HepG2 (cell line): ENCODE results near the gene MICAL3. TPM values are rescaled to one million over a fixed set of nuclear protein-coding genes. Genes with fewer than 3 reads are reported as not detected.

Experiments used
- ATAC-seq: fragments of 200-7000 bp; cut with Tn5 transposase; 3 replicates; pipeline ENCODE4 v1.9.1; 2020; ENCODE audit warnings: mild to moderate bottlenecking, moderate library complexity
- BruUV-seq: library from RNA; stranded (reverse); fragments of 400-500 nt; replicated peaks from 2 replicates; lab custom pipeline; 2021; lab: Mats Ljungman, UMichigan
- CTCF ChIA-PET: fragments of 300-600 bp; formaldehyde crosslinking; extraction: SDS; loops from one replicate; lab custom pipeline; 2021; ENCODE audit warnings: low total read pairs, inconsistent platforms, low intra/inter-chr PET ratio; lab: Yijun Ruan, JAX
- POLR2A ChIA-PET: fragments of 350-600 bp; sonication (Branson Sonifier 250); formaldehyde crosslinking; loops from one replicate; lab custom pipeline; 2020; ENCODE audit warnings: antibody characterized with exemption, inconsistent platforms; lab: Yijun Ruan, JAX
- DNase-seq: peaks from one replicate; pipeline ENCODE4 v3.0.0-alpha.2; 2015; ENCODE audit warnings: low spot score
- FAIRE-seq: peaks from 3 replicates; lab custom pipeline; 2011; peaks lifted over from hg19 to GRCh38; lab: Jason Lieb, UNC
- H2AFZ ChIP-seq: one replicate; pipeline ENCODE4 v1.6.1; 2011; ENCODE audit warnings: low read length, inconsistent platforms
- H3K27ac ChIP-seq: fragments of 300-600 bp; 3 replicates; pipeline ENCODE4 v1.8.0; 2011; ENCODE audit warnings: mixed run types, mild to moderate bottlenecking, mixed read lengths, low read length, inconsistent platforms; ENCODE audit not compliant: insufficient read depth; ENCODE audit errors: extremely low read length
- H3K27me3 ChIP-seq, 2 experiments: fragments of 200-600 bp in 1 of 2; 2 replicates in 1 of 2; 3 replicates in 1 of 2; pipeline versions ENCODE4 v1.6.0 to v1.8.0; 2011; ENCODE audit warnings: low read length in 2 of 2, mild to moderate bottlenecking in 2 of 2, moderate library complexity in 2 of 2, inconsistent platforms in 1 of 2; ENCODE audit not compliant: insufficient read depth in 2 of 2, control insufficient read depth in 1 of 2
- H3K36me3 ChIP-seq, 2 experiments: fragments of 200-600 bp in 1 of 2; replicated peaks in 1 of 2; 2 replicates in 1 of 2; 3 replicates in 1 of 2; pipeline versions ENCODE4 v1.5.1 to v1.8.0; 2011; ENCODE audit warnings: low read length in 2 of 2, inconsistent platforms in 1 of 2; ENCODE audit not compliant: insufficient read depth in 2 of 2, control insufficient read depth in 1 of 2
- H3K4me1 ChIP-seq: 2 replicates; pipeline ENCODE4 v1.5.1; 2012; ENCODE audit warnings: low read length, inconsistent platforms; ENCODE audit not compliant: insufficient read depth
- H3K4me2 ChIP-seq: 2 replicates; pipeline ENCODE4 v1.6.0; 2011; ENCODE audit warnings: low read depth, low read length, inconsistent platforms
- H3K4me3 ChIP-seq, 3 experiments: fragments of 200-600 bp in 1 of 3; sonication (generic), shearing (Covaris generic) in 1 of 3; replicated peaks in 1 of 3; 2 replicates each; pipeline ENCODE4 v1.5.1; 2011 to 2016; ENCODE audit warnings: low read length in 3 of 3, inconsistent platforms in 2 of 3, low read depth in 2 of 3, mild to moderate bottlenecking in 2 of 3, control low read depth in 1 of 3, mixed read lengths in 1 of 3; ENCODE audit not compliant: insufficient read depth in 1 of 3
- H3K79me2 ChIP-seq: one replicate; pipeline ENCODE4 v1.6.1; 2011; ENCODE audit warnings: low read length, inconsistent platforms; ENCODE audit not compliant: insufficient read depth
- H3K9ac ChIP-seq: 2 replicates; pipeline ENCODE4 v1.6.0; 2011; ENCODE audit warnings: mild to moderate bottlenecking, low read depth, low read length, inconsistent platforms; ENCODE audit not compliant: insufficient read depth
- H3K9me3 ChIP-seq: 2 replicates; pipeline ENCODE4 v1.5.1; 2012; ENCODE audit warnings: mild to moderate bottlenecking, low read length
- H4K20me1 ChIP-seq: 2 replicates; pipeline ENCODE4 v1.6.0; 2011; ENCODE audit warnings: inconsistent platforms, mild to moderate bottlenecking, low read length, moderate library complexity; ENCODE audit not compliant: insufficient read depth
- FOXM1 ChIP-seq: sonication (generic); formaldehyde crosslinking; IDR thresholded peaks from 2 replicates; pipeline ENCODE4 v1.5.0; 2020; ENCODE audit warnings: missing genetic modification reagents
- FOXO1 ChIP-seq: sonication (generic); formaldehyde crosslinking; IDR thresholded peaks from 2 replicates; pipeline ENCODE4 v1.4.0; 2020; ENCODE audit warnings: missing genetic modification reagents
- PCBP1 ChIP-seq: fragments of 200-400 bp; formaldehyde crosslinking; IDR thresholded peaks from 2 replicates; pipeline ENCODE4 v1.6.1; 2017; ENCODE audit warnings: mild to moderate bottlenecking, low read depth, low read length, borderline replicate concordance
- ZNF260 ChIP-seq: sonication (generic); formaldehyde crosslinking; IDR thresholded peaks from 2 replicates; pipeline ENCODE4 v1.4.0; 2020; ENCODE audit warnings: missing genetic modification reagents, low read depth, mild to moderate bottlenecking, borderline replicate concordance
- ZNF746 ChIP-seq: sonication (generic); formaldehyde crosslinking; IDR thresholded peaks from 2 replicates; pipeline ENCODE4 v1.8.0; 2022; ENCODE audit warnings: mild to moderate bottlenecking, missing genetic modification reagents
- ZSCAN9 ChIP-seq: IDR thresholded peaks from 2 replicates; pipeline ENCODE4 v1.6.1; 2016; ENCODE audit warnings: borderline replicate concordance
- WGBS: methylation state at CpG from one replicate; pipeline ENCODE4 v1.1.6; 2017; ENCODE audit warnings: low lambda C conversion rate; 5-methylcytosine and 5-hydroxymethylcytosine counted together
- in situ Hi-C: cut with HindIII; loops from 2 replicates; pipeline ENCODE4 v1.10.0; 2017; ENCODE audit warnings: low pct_unique_long_range_greater_than_20kb; ENCODE audit not compliant: extremely low pct_ligation_motif_present
- intact Hi-C: fragments of 100-400 bp; cut with micrococcal nuclease; formaldehyde crosslinking; loops from one replicate; pipeline ENCODE4 v1.10.0; 2022; ENCODE audit not compliant: unreplicated experiment
- polyA plus RNA-seq, 8 experiments: library from polyadenylated mRNA; depleted of rRNA in 3 of 8; stranded (reverse) in 7 of 8; unstranded in 1 of 8; fragments of >200 nt; fragmentation: Illumina TruSeq in 4 of 8; extraction: Trizol in 4 of 8; gene quantifications; 2 replicates each; pipeline versions ENCODE4 v1.2.1 to v1.2.3, GENCODE V29; 2011 to 2016; ENCODE audit warnings: low read depth in 4 of 8, missing spikeins in 1 of 8, mixed read lengths in 1 of 8; ENCODE audit not compliant: insufficient read depth in 1 of 8
- total RNA-seq, 5 experiments: library from RNA; depleted of rRNA; stranded (reverse); fragments of >200 nt; fragmentation: Illumina TruSeq; extraction: Trizol; gene quantifications; 2 replicates each; pipeline ENCODE4 v1.2.3, GENCODE V29; 2016; ENCODE audit warnings: low read depth in 1 of 5
- TF ChIP-seq, protein P1 (sequence below): IDR thresholded peaks from 2 replicates; pipeline ENCODE4 v1.4.0; 2020; ENCODE audit warnings: mild to moderate bottlenecking, missing genetic modification reagents
- TF ChIP-seq, protein P2 (sequence below): sonication (generic); formaldehyde crosslinking; IDR thresholded peaks from 2 replicates; pipeline ENCODE4 v1.4.0; 2020; ENCODE audit warnings: missing genetic modification reagents
- TF ChIP-seq, protein P3 (sequence below): sonication (generic); formaldehyde crosslinking; IDR thresholded peaks from 2 replicates; pipeline ENCODE4 v1.4.0; 2020; ENCODE audit warnings: mild to moderate bottlenecking, low read depth, missing genetic modification reagents
- TF ChIP-seq, protein P4 (sequence below): sonication (generic); formaldehyde crosslinking; IDR thresholded peaks from 2 replicates; pipeline ENCODE4 v1.5.1; 2020; ENCODE audit warnings: mild to moderate bottlenecking, missing genetic modification reagents, moderate library complexity

Gene MICAL3
- total and polyA plus RNA-seq, 2 of the 13 experiments (the other 11 are each of a cell fraction or from before 2014, with no cell fraction given) = 5.3 to 12.5 TPM

DNA sequence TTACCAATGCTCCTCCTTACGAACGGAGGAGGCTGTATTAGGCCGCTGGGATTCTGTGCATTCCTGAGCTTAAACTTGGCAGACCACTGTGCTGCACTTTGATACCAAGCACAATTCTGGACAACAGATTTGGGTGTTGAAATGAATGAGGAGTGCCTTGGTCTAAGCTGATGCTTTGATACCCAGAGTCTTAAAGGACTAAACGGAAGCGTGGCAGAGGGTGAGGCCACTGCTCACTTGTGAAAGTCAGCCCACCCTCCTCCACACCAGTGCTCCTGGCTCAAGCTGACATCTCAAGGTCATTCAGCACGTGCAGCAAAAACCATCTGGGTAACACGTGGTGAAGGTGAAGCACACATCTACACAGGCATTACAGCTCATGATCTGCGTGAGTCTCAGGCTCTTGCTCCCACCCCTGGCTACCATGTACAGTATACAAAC lies 85.9 kb downstream of the MICAL3 start:
- peak; percentile 59 for FAIRE-seq
- Histone ChIP-seq H3K4me1 (peaks cover 30% of the 10 kb centered on the region), H3K36me3 (peaks cover 0 to 2% of the 10 kb centered on the region in 2 experiments; a peak in 1 of 5 replicates), H3K4me2 (peak overlapping the region; percentile 29; the same call in 1 of the 2 replicates), H3K79me2 (peaks cover 50% of the 10 kb centered on the region), H3K9ac (no peak overlapping the region), H2AFZ (no peak overlapping the region), H4K20me1 (peaks cover 3% of the 10 kb centered on the region; the same call in 1 of the 2 replicates), H3K9me3 (no peaks in the 10 kb centered on the region), H3K4me3 (no peak overlapping the region), H3K27ac (peak overlapping the region; percentile 28), H3K27me3 (no peaks in the 10 kb centered on the region)
- in situ Hi-C loops = no loop called here
- CTCF ChIA-PET = no interaction called here
- DNase-seq = peak; percentile 44
- POLR2A ChIA-PET = interaction anchor here (1.0 kb wide), 1 partner anchor 117 kb away, joined by 3 read pairs; no protein-coding TSS in a partner anchor
- ATAC-seq = peak; percentile 86
- intact Hi-C loops = no loop called here
- no TSS peak for BruUV-seq
- 41% methylated on average over 8 of the region's 8 CpGs for WGBS
- TF ChIP-seq, protein P1, sequence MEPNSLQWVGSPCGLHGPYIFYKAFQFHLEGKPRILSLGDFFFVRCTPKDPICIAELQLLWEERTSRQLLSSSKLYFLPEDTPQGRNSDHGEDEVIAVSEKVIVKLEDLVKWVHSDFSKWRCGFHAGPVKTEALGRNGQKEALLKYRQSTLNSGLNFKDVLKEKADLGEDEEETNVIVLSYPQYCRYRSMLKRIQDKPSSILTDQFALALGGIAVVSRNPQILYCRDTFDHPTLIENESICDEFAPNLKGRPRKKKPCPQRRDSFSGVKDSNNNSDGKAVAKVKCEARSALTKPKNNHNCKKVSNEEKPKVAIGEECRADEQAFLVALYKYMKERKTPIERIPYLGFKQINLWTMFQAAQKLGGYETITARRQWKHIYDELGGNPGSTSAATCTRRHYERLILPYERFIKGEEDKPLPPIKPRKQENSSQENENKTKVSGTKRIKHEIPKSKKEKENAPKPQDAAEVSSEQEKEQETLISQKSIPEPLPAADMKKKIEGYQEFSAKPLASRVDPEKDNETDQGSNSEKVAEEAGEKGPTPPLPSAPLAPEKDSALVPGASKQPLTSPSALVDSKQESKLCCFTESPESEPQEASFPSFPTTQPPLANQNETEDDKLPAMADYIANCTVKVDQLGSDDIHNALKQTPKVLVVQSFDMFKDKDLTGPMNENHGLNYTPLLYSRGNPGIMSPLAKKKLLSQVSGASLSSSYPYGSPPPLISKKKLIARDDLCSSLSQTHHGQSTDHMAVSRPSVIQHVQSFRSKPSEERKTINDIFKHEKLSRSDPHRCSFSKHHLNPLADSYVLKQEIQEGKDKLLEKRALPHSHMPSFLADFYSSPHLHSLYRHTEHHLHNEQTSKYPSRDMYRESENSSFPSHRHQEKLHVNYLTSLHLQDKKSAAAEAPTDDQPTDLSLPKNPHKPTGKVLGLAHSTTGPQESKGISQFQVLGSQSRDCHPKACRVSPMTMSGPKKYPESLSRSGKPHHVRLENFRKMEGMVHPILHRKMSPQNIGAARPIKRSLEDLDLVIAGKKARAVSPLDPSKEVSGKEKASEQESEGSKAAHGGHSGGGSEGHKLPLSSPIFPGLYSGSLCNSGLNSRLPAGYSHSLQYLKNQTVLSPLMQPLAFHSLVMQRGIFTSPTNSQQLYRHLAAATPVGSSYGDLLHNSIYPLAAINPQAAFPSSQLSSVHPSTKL = peak; percentile 61
- TF ChIP-seq, protein P2, sequence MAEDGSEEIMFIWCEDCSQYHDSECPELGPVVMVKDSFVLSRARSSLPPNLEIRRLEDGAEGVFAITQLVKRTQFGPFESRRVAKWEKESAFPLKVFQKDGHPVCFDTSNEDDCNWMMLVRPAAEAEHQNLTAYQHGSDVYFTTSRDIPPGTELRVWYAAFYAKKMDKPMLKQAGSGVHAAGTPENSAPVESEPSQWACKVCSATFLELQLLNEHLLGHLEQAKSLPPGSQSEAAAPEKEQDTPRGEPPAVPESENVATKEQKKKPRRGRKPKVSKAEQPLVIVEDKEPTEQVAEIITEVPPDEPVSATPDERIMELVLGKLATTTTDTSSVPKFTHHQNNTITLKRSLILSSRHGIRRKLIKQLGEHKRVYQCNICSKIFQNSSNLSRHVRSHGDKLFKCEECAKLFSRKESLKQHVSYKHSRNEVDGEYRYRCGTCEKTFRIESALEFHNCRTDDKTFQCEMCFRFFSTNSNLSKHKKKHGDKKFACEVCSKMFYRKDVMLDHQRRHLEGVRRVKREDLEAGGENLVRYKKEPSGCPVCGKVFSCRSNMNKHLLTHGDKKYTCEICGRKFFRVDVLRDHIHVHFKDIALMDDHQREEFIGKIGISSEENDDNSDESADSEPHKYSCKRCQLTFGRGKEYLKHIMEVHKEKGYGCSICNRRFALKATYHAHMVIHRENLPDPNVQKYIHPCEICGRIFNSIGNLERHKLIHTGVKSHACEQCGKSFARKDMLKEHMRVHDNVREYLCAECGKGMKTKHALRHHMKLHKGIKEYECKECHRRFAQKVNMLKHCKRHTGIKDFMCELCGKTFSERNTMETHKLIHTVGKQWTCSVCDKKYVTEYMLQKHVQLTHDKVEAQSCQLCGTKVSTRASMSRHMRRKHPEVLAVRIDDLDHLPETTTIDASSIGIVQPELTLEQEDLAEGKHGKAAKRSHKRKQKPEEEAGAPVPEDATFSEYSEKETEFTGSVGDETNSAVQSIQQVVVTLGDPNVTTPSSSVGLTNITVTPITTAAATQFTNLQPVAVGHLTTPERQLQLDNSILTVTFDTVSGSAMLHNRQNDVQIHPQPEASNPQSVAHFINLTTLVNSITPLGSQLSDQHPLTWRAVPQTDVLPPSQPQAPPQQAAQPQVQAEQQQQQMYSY (CRISPR knock-in tag) = no peak
- TF ChIP-seq, protein P3, sequence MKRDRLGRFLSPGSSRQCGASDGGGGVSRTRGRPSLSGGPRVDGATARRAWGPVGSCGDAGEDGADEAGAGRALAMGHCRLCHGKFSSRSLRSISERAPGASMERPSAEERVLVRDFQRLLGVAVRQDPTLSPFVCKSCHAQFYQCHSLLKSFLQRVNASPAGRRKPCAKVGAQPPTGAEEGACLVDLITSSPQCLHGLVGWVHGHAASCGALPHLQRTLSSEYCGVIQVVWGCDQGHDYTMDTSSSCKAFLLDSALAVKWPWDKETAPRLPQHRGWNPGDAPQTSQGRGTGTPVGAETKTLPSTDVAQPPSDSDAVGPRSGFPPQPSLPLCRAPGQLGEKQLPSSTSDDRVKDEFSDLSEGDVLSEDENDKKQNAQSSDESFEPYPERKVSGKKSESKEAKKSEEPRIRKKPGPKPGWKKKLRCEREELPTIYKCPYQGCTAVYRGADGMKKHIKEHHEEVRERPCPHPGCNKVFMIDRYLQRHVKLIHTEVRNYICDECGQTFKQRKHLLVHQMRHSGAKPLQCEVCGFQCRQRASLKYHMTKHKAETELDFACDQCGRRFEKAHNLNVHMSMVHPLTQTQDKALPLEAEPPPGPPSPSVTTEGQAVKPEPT (CRISPR knock-in tag) = no peak
- TF ChIP-seq, protein P4, sequence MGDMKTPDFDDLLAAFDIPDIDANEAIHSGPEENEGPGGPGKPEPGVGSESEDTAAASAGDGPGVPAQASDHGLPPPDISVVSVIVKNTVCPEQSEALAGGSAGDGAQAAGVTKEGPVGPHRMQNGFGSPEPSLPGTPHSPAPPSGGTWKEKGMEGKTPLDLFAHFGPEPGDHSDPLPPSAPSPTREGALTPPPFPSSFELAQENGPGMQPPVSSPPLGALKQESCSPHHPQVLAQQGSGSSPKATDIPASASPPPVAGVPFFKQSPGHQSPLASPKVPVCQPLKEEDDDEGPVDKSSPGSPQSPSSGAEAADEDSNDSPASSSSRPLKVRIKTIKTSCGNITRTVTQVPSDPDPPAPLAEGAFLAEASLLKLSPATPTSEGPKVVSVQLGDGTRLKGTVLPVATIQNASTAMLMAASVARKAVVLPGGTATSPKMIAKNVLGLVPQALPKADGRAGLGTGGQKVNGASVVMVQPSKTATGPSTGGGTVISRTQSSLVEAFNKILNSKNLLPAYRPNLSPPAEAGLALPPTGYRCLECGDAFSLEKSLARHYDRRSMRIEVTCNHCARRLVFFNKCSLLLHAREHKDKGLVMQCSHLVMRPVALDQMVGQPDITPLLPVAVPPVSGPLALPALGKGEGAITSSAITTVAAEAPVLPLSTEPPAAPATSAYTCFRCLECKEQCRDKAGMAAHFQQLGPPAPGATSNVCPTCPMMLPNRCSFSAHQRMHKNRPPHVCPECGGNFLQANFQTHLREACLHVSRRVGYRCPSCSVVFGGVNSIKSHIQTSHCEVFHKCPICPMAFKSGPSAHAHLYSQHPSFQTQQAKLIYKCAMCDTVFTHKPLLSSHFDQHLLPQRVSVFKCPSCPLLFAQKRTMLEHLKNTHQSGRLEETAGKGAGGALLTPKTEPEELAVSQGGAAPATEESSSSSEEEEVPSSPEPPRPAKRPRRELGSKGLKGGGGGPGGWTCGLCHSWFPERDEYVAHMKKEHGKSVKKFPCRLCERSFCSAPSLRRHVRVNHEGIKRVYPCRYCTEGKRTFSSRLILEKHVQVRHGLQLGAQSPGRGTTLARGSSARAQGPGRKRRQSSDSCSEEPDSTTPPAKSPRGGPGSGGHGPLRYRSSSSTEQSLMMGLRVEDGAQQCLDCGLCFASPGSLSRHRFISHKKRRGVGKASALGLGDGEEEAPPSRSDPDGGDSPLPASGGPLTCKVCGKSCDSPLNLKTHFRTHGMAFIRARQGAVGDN = peak; percentile 60
- TF ChIP-seq PCBP1 = no peak
- TF ChIP-seq FOXO1 (CRISPR knock-in tag) = 0 out of 2 replicates have a peak, but pooled peaks have one; percentile 7
- TF ChIP-seq ZNF746 (CRISPR knock-in tag) = no peak
- peak; percentile 31; the same call in 1 of the 2 replicates for TF ChIP-seq ZSCAN9 (CRISPR knock-in tag)
- no peak for TF ChIP-seq ZNF260 (CRISPR knock-in tag)
- no peak for TF ChIP-seq FOXM1
